Measurements from ENCODE around the gene PCDHA1. TPM values are rescaled to one million over a fixed set of nuclear protein-coding genes. Genes with fewer than 3 reads are reported as not detected.
A peak's percentile ranks its signal among the peaks of the same experiment; 100 is the strongest.

The PCDHA1 gene
- total and polyA plus RNA-seq, 2 experiments from 2014 or later: 0.29 TPM; not detected in 1

- H3K4me1 ChIP-seq (ENCODE audit: low read depth): no peaks in the 10 kb centered on the region
- H3K27ac ChIP-seq: no peak overlapping the region
- no peaks in the 10 kb centered on the region for H3K9me3 ChIP-seq (ENCODE audit: low read depth)
- no peaks in the 10 kb centered on the region for H3K27me3 ChIP-seq
- no peaks in the 10 kb centered on the region for H3K36me3 ChIP-seq
- H3K4me3 ChIP-seq: no peak overlapping the region
- DNase-seq (ENCODE audit: low read depth in 1 of 2, low spot score in 1 of 2): no peak
- no peak for TF ChIP-seq CTCF (IDR thresholded peaks at IDR 0.05; ENCODE audit: low read depth, low read length)
Measured at GRCh38 chr5:140916325-140916724, 130.4 kb downstream of the PCDHA1 start.

GRCh38 chr5:140923601-140924000 lies 137.7 kb downstream of the PCDHA1 start:
- peaks cover 16% of the 10 kb centered on the region for H3K27me3 ChIP-seq
- H3K9me3 ChIP-seq (ENCODE audit: low read depth): no peaks in the 10 kb centered on the region
- H3K4me1 ChIP-seq (ENCODE audit: low read depth): peaks cover 3% of the 10 kb centered on the region
- DNase-seq (ENCODE audit: low read depth in 1 of 2, low spot score in 1 of 2): no peak
- no peak for TF ChIP-seq CTCF (IDR thresholded peaks at IDR 0.05; ENCODE audit: low read depth, low read length)
- no peaks in the 10 kb centered on the region for H3K36me3 ChIP-seq
- H3K27ac ChIP-seq: no peak overlapping the region
- no peak overlapping the region for H3K4me3 ChIP-seq

GRCh38 chr5:140925806-140926442 lies 140.0 kb downstream of the PCDHA1 start, which contains the start of gene PCDHAC1:
PCDHAC1 (plus strand) TSS chr5:140926299; CDS start chr5:140926893, 594 bp downstream.
- peak within 1 kb of the TSS; percentile 26 for H3K4me3 ChIP-seq
- H3K9me3 ChIP-seq (ENCODE audit: low read depth): no peaks in the 10 kb centered on the region
- peaks cover 3% of the 10 kb centered on the region for H3K4me1 ChIP-seq (ENCODE audit: low read depth)
- no peaks in the 10 kb centered on the region for H3K36me3 ChIP-seq
- peak in 1 of 2 donors; percentile 77 for DNase-seq (ENCODE audit: low read depth in 1 of 2, low spot score in 1 of 2)
- H3K27ac ChIP-seq: no peak within 1 kb of the TSS
- no peak for TF ChIP-seq CTCF (IDR thresholded peaks at IDR 0.05; ENCODE audit: low read depth, low read length)
- H3K27me3 ChIP-seq: peaks cover 16% of the 10 kb centered on the region

- peak; percentile 64 for TF ChIP-seq CTCF (IDR thresholded peaks at IDR 0.05; ENCODE audit: low read depth, low read length)
- Histone ChIP-seq H3K36me3 (no peaks in the 10 kb centered on the region), H3K4me3 (peak overlapping the region; percentile 26), H3K9me3 (ENCODE audit: low read depth) (no peaks in the 10 kb centered on the region), H3K4me1 (ENCODE audit: low read depth) (peaks cover 3% of the 10 kb centered on the region), H3K27ac (no peak overlapping the region), H3K27me3 (peaks cover 16% of the 10 kb centered on the region)
- DNase-seq (ENCODE audit: low read depth in 1 of 2, low spot score in 1 of 2): peak; percentile 69 to 96
Measured at GRCh38 chr5:140926443-140927227, 140.7 kb downstream of the PCDHA1 start.

- TF ChIP-seq CTCF (IDR thresholded peaks at IDR 0.05; ENCODE audit: low read depth, low read length): no peak
- peak overlapping the region; percentile 26 for H3K4me3 ChIP-seq
- no peaks in the 10 kb centered on the region for H3K36me3 ChIP-seq
- H3K4me1 ChIP-seq (ENCODE audit: low read depth): peaks cover 3% of the 10 kb centered on the region
- peak in 1 of 2 donors; percentile 10 for DNase-seq (ENCODE audit: low read depth in 1 of 2, low spot score in 1 of 2)
- H3K27me3 ChIP-seq: peaks cover 16% of the 10 kb centered on the region
- H3K27ac ChIP-seq: no peak overlapping the region
- no peaks in the 10 kb centered on the region for H3K9me3 ChIP-seq (ENCODE audit: low read depth)
Measured at GRCh38 chr5:140927228-140927573, 141.3 kb downstream of the PCDHA1 start.
